GM12878 (cell line): Measurements from ENCODE around the gene KPTN. TPM values are rescaled to one million over a fixed set of nuclear protein-coding genes. Genes with fewer than 3 reads are reported as not detected.

ENCODE experiments used
- ATAC-seq: fragments of 200-7000 bp; cut with Tn5 transposase; 3 replicates; pipeline ENCODE4 v1.9.1; 2020; ENCODE audit warnings: mild to moderate bottlenecking, moderate library complexity
- BruUV-seq: library from RNA; stranded (reverse); fragments of 400-500 nt; replicated peaks from 2 replicates; lab custom pipeline; 2021; lab: Mats Ljungman, UMichigan
- CTCF ChIA-PET: fragments of 300-600 bp; sonication (Branson Sonifier 250); formaldehyde crosslinking; extraction: SDS; loops from one replicate; lab custom pipeline; 2021; ENCODE audit warnings: inconsistent platforms; lab: Yijun Ruan, JAX
- POLR2A ChIA-PET: fragments of 350-600 bp; formaldehyde crosslinking; extraction: SDS; loops from one replicate; lab custom pipeline; 2021; ENCODE audit warnings: inconsistent platforms; lab: Charles Lee
- RAD21 ChIA-PET: fragments of 300-600 bp; sonication (Branson Sonifier 250); formaldehyde crosslinking; loops from one replicate; lab custom pipeline; 2023; ENCODE audit warnings: antibody characterized with exemption; ENCODE audit not compliant: unreplicated experiment; lab: Charles Lee
- SMC1A ChIA-PET: fragments of 300-600 bp; sonication (Branson Sonifier 250); formaldehyde crosslinking; loops from one replicate; lab custom pipeline; 2023; ENCODE audit not compliant: unreplicated experiment, uncharacterized antibody; lab: Charles Lee
- DNase-seq: peaks from one replicate; pipeline ENCODE4 v3.0.0-alpha.2; 2011; ENCODE audit warnings: low read depth, low spot score
- FAIRE-seq: peaks from 3 replicates; lab custom pipeline; 2011; peaks lifted over from hg19 to GRCh38; lab: Jason Lieb, UNC
- H2AFZ ChIP-seq: 2 replicates; pipeline ENCODE4 v1.6.0; 2011; ENCODE audit warnings: low read depth, low read length, control low read depth; ENCODE audit not compliant: control insufficient read depth
- H3K27ac ChIP-seq: 2 replicates; pipeline ENCODE4 v1.5.1; 2011; ENCODE audit warnings: control low read depth; ENCODE audit not compliant: control insufficient read depth, insufficient read depth
- H3K27me3 ChIP-seq, 2 experiments: replicated peaks in 1 of 2; 2 replicates each; pipeline versions ENCODE4 v1.6.0 to v1.6.1; 2011; ENCODE audit warnings: low read length in 1 of 2; ENCODE audit not compliant: control insufficient read depth in 2 of 2, insufficient read depth in 2 of 2
- H3K36me3 ChIP-seq, 2 experiments: 2 replicates each; pipeline ENCODE4 v1.5.1; 2011; ENCODE audit warnings: low read length in 1 of 2; ENCODE audit not compliant: control insufficient read depth in 2 of 2, insufficient read depth in 2 of 2
- H3K4me1 ChIP-seq: 2 replicates; pipeline ENCODE4 v1.6.1; 2011; ENCODE audit warnings: mild to moderate bottlenecking, low read length, moderate library complexity, mixed read lengths; ENCODE audit not compliant: control insufficient read depth, insufficient read depth
- H3K4me2 ChIP-seq: 2 replicates; pipeline ENCODE4 v1.6.0; 2011; ENCODE audit warnings: control low read depth; ENCODE audit not compliant: control insufficient read depth, insufficient read depth
- H3K4me3 ChIP-seq: fragments of 200-600 bp; sonication (generic); 2 replicates; pipeline ENCODE4 v1.5.1; 2016
- H3K79me2 ChIP-seq: 2 replicates; pipeline ENCODE4 v1.6.0; 2011; ENCODE audit warnings: low read length; ENCODE audit not compliant: control insufficient read depth, insufficient read depth
- H3K9ac ChIP-seq: 2 replicates; pipeline ENCODE4 v1.8.0; 2011; ENCODE audit warnings: low read length, control low read depth, mixed read lengths; ENCODE audit not compliant: control insufficient read depth, insufficient read depth
- H3K9me3 ChIP-seq: replicated peaks from 3 replicates; pipeline ENCODE4 v1.5.1; 2011; ENCODE audit warnings: mild to moderate bottlenecking, low read length; ENCODE audit not compliant: control insufficient read depth, insufficient read depth
- H4K20me1 ChIP-seq: 2 replicates; pipeline ENCODE4 v1.6.0; 2011; ENCODE audit not compliant: control insufficient read depth, insufficient read depth
- CHD2 ChIP-seq: IDR thresholded peaks from 2 replicates; pipeline ENCODE4 v1.6.1; 2011; ENCODE audit warnings: low read depth, low read length, improper control_type of control experiment, borderline replicate concordance
- FOXM1 ChIP-seq: IDR thresholded peaks from 2 replicates; pipeline ENCODE4 v1.6.1; 2012; ENCODE audit warnings: low read depth, mild to moderate bottlenecking, inconsistent platforms, low read length, moderate library complexity
- SMARCA5 ChIP-seq: fragments of 450-650 bp; IDR thresholded peaks from 2 replicates; pipeline ENCODE4 v1.6.1; 2017; ENCODE audit warnings: mild to moderate bottlenecking
- STAT1 ChIP-seq: fragments of 450-650 bp; conservative IDR thresholded peaks from 2 replicates; pipeline ENCODE4 v1.6.1; 2014; ENCODE audit warnings: antibody characterized with exemption, mild to moderate bottlenecking
- STAT3 ChIP-seq: IDR thresholded peaks from 2 replicates; pipeline ENCODE4 v1.6.1; 2011; ENCODE audit warnings: low read depth, low read length, improper control_type of control experiment
- WGBS: methylation state at CpG from one replicate; pipeline ENCODE4 v1.1.6; 2016; ENCODE audit warnings: low lambda C conversion rate; ENCODE audit not compliant: insufficient replicate concordance, insufficient coverage; ENCODE audit errors: missing lambda C conversion rate; 5-methylcytosine and 5-hydroxymethylcytosine counted together
- in situ Hi-C: fragments of 300-500 bp; cut with MboI; formaldehyde crosslinking; loops from 9 replicates; pipeline ENCODE4 v1.14.3; 2018; ENCODE audit warnings: mixed read lengths
- intact Hi-C: fragments of 100-400 bp; cut with micrococcal nuclease; formaldehyde crosslinking; loops from one replicate; pipeline ENCODE4 v1.14.2; 2022; ENCODE audit not compliant: unreplicated experiment
- polyA plus RNA-seq, 11 experiments: library from polyadenylated mRNA; depleted of rRNA in 4 of 11; unstranded in 6 of 11; stranded (reverse) in 5 of 11; fragments of >200 nt; fragmentation: Nextera tagmentation in 4 of 11; fragmentation: Illumina TruSeq in 1 of 11; extraction: Ambion mirVana in 4 of 11; extraction: Trizol in 1 of 11; gene quantifications; 1 replicate in 1 of 11; 2 replicates in 10 of 11; pipeline versions ENCODE4 v1.2.1 to v1.2.3, GENCODE V29; 2011 to 2016; ENCODE audit warnings: inconsistent platforms in 2 of 11, missing spikeins in 2 of 11, low read depth in 1 of 11
- total RNA-seq, 4 experiments: library from RNA; depleted of rRNA in 3 of 4; stranded (reverse); fragments of >200 nt in 3 of 4; fragmentation: Illumina TruSeq in 1 of 4; extraction: Trizol in 1 of 4; gene quantifications; 2 replicates each; pipeline versions ENCODE4 v1.2.1 to v1.2.3, GENCODE V29; 2013 to 2021
- TF ChIP-seq, protein P1 (sequence below): IDR thresholded peaks from 2 replicates; pipeline ENCODE4 v1.6.1; 2011; ENCODE audit warnings: borderline replicate concordance, low read depth, mild to moderate bottlenecking, moderate library complexity, low read length; ENCODE audit not compliant: insufficient read depth, poor library complexity, severe bottlenecking
- TF ChIP-seq, protein P2 (sequence below): fragments of 450-650 bp; IDR thresholded peaks from 2 replicates; pipeline ENCODE4 v1.6.1; 2016; ENCODE audit warnings: mild to moderate bottlenecking
- TF ChIP-seq, protein P3 (sequence below): fragments of 450-650 bp; IDR thresholded peaks from 2 replicates; pipeline ENCODE4 v1.6.1; 2017; ENCODE audit warnings: borderline replicate concordance
- TF ChIP-seq, protein P4 (sequence below), 3 experiments: IDR thresholded peaks in 2 of 3; conservative IDR thresholded peaks in 1 of 3; 2 replicates each; pipeline ENCODE4 v1.5.1; 2011; ENCODE audit warnings: low read depth in 3 of 3, low read length in 3 of 3, mild to moderate bottlenecking in 3 of 3, control low read depth in 2 of 3, moderate library complexity in 2 of 3, inconsistent platforms in 1 of 3, mixed read lengths in 1 of 3; ENCODE audit not compliant: control insufficient read depth in 2 of 3, insufficient read depth in 1 of 3; ENCODE audit errors: extremely low read depth in 1 of 3

Gene KPTN
- total and polyA plus RNA-seq, 10 of the 15 experiments (the other 5 are each of a cell fraction or from before 2014, with no cell fraction given), result 0.60 to 10.1 (median 6.0) TPM

DNA sequence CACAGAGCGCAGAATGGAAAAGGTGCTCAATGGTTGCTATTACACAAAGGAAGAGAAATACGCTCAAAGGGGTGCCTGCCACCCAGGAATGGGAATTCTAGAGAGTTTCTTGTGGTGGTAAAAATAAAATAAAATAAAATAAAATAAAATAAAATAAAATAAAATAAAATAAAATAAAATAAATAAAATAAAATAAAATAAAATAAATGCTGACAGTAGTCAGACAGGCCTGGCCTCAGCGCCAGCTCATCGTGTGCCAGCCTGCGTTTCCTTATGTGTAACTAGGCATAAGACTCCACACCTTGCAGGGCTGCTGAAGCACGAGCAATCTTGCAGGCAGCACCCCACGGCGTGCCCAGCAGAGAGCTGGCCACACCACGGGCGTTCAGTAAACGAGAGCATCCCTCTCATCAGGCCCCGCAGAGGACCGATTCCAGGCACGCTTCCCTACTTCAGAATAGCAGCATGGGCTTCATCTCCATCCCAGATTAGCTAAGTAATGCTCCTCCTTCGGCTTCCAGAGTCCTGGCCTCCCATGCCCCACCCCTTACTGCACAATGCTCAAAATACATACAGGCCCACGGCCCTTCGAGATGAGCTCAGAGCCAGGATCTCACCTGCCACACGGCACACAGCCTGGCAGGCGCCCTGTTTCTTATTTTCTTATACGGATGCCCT lies 25.3 kb upstream of the KPTN start (continued):
- TF ChIP-seq, protein P1, sequence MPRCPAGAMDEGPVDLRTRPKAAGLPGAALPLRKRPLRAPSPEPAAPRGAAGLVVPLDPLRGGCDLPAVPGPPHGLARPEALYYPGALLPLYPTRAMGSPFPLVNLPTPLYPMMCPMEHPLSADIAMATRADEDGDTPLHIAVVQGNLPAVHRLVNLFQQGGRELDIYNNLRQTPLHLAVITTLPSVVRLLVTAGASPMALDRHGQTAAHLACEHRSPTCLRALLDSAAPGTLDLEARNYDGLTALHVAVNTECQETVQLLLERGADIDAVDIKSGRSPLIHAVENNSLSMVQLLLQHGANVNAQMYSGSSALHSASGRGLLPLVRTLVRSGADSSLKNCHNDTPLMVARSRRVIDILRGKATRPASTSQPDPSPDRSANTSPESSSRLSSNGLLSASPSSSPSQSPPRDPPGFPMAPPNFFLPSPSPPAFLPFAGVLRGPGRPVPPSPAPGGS, result no peak
- TF ChIP-seq, protein P2, sequence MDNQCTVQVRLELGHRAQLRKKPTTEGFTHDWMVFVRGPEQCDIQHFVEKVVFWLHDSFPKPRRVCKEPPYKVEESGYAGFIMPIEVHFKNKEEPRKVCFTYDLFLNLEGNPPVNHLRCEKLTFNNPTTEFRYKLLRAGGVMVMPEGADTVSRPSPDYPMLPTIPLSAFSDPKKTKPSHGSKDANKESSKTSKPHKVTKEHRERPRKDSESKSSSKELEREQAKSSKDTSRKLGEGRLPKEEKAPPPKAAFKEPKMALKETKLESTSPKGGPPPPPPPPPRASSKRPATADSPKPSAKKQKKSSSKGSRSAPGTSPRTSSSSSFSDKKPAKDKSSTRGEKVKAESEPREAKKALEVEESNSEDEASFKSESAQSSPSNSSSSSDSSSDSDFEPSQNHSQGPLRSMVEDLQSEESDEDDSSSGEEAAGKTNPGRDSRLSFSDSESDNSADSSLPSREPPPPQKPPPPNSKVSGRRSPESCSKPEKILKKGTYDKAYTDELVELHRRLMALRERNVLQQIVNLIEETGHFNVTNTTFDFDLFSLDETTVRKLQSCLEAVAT, result no peak
- TF ChIP-seq STAT1, result no peak
- no peak for TF ChIP-seq STAT3
- TF ChIP-seq SMARCA5, result no peak
- TF ChIP-seq, protein P3, sequence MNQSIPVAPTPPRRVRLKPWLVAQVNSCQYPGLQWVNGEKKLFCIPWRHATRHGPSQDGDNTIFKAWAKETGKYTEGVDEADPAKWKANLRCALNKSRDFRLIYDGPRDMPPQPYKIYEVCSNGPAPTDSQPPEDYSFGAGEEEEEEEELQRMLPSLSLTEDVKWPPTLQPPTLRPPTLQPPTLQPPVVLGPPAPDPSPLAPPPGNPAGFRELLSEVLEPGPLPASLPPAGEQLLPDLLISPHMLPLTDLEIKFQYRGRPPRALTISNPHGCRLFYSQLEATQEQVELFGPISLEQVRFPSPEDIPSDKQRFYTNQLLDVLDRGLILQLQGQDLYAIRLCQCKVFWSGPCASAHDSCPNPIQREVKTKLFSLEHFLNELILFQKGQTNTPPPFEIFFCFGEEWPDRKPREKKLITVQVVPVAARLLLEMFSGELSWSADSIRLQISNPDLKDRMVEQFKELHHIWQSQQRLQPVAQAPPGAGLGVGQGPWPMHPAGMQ, result no peak

DNA sequence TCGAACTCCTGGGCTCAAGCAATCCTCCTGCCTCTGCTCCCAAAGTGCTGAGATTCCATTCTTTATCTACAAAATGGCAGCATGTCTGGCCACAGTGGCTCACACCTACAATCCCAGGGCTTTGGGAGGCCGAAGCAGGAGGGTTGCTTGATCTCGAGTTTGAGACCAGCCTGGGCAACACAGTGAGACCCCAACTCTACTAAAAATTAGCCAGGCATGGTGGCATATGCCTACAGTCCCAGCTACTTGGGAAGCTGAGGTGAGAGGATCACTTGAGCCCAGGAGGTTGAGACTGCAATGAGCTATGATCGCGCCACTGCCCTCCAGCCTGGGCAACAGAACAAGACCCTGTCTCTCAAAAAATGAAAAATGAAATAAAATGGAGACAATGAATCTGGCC lies 24.7 kb upstream of the KPTN start:
- Histone ChIP-seq H3K79me2 (peaks cover 62% of the 10 kb centered on the region), H3K4me3 (no peak overlapping the region), H3K4me2 (no peak overlapping the region), H3K27ac (no peak overlapping the region), H3K9me3 (no peaks in the 10 kb centered on the region), H3K4me1 (peaks cover 8% of the 10 kb centered on the region), H2AFZ (no peak overlapping the region), H4K20me1 (no peaks in the 10 kb centered on the region; the same call in 1 of the 2 replicates), H3K36me3 (peaks cover 13 to 15% of the 10 kb centered on the region in 2 experiments; a peak in 3 of 4 replicates), H3K27me3 (no peaks in the 10 kb centered on the region), H3K9ac (no peak overlapping the region)
- RAD21 ChIA-PET, result no interaction called here
- SMC1A ChIA-PET, result no interaction called here
- BruUV-seq, result no TSS peak
- 86% methylated on average over 5 of the region's 5 CpGs for WGBS
- TF ChIP-seq STAT1 (no peak), CHD2 (no peak), FOXM1 (no peak)
- TF ChIP-seq, protein P4, sequence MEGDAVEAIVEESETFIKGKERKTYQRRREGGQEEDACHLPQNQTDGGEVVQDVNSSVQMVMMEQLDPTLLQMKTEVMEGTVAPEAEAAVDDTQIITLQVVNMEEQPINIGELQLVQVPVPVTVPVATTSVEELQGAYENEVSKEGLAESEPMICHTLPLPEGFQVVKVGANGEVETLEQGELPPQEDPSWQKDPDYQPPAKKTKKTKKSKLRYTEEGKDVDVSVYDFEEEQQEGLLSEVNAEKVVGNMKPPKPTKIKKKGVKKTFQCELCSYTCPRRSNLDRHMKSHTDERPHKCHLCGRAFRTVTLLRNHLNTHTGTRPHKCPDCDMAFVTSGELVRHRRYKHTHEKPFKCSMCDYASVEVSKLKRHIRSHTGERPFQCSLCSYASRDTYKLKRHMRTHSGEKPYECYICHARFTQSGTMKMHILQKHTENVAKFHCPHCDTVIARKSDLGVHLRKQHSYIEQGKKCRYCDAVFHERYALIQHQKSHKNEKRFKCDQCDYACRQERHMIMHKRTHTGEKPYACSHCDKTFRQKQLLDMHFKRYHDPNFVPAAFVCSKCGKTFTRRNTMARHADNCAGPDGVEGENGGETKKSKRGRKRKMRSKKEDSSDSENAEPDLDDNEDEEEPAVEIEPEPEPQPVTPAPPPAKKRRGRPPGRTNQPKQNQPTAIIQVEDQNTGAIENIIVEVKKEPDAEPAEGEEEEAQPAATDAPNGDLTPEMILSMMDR (IDR thresholded peaks at IDR 0.05 in 2 of 3, conservative IDR thresholded peaks at IDR 0.05 in 1 of 3; ENCODE audit: control insufficient read depth in 2 of 3, extremely low read depth in 1 of 3, insufficient read depth in 1 of 3, low read depth in 3 of 3, low read length in 3 of 3), result no peak
- in situ Hi-C loops (no loop called here), intact Hi-C loops (no loop called here)
- DNase-seq, result no peak
- no peak for FAIRE-seq
- ATAC-seq, result no peak
- CTCF ChIA-PET, result interaction anchor here (0.5 to 0.9 kb wide), 3 partner anchors 11 to 281 kb away, joined by 3 to 4 read pairs (median 4); no protein-coding TSS in a partner anchor
- POLR2A ChIA-PET, result no interaction called here
